Natural killer cell (primary cell): ENCODE data around the gene NPM3. TPM values are rescaled to one million over a fixed set of nuclear protein-coding genes. Genes with fewer than 3 reads are reported as not detected.

Experiments
- ATAC-seq, 3 donors: fragments of 150-1000 bp in 2 of 3; fragments of 200-7000 bp in 1 of 3; cut with Tn5 transposase; 1 replicate in 1 of 3; 2 replicates in 2 of 3; pipeline ENCODE4 v1.10.0; 2021; ENCODE audit warnings: mild to moderate bottlenecking in 2 of 3, moderate library complexity in 2 of 3
- DNase-seq, 2 donors: peaks; one replicate each; pipeline versions ENCODE4 v3.0.0 to v3.0.0-alpha.2; 2013 to 2021; ENCODE audit warnings: mixed read lengths in 1 of 2
- H3K27ac ChIP-seq: one replicate; pipeline ENCODE4 v1.5.1; 2013; ENCODE audit warnings: mild to moderate bottlenecking, low read length
- H3K27me3 ChIP-seq: one replicate; pipeline ENCODE4 v1.6.1; 2013; ENCODE audit warnings: low read length; ENCODE audit not compliant: control insufficient read depth, insufficient read depth
- H3K36me3 ChIP-seq: one replicate; pipeline ENCODE4 v1.6.1; 2013; ENCODE audit warnings: low read length; ENCODE audit not compliant: control insufficient read depth, insufficient read depth
- H3K4me1 ChIP-seq: one replicate; pipeline ENCODE4 v1.6.1; 2013; ENCODE audit warnings: low read length; ENCODE audit not compliant: control insufficient read depth, insufficient read depth
- H3K4me3 ChIP-seq: one replicate; pipeline ENCODE4 v1.5.1; 2013; ENCODE audit warnings: low read length
- H3K9me3 ChIP-seq: one replicate; pipeline ENCODE4 v1.6.1; 2013; ENCODE audit warnings: low read length; ENCODE audit not compliant: control insufficient read depth, insufficient read depth
- H3K27ac Mint-ChIP-seq, 2 donors: one replicate each; pipeline ENCODE4 v1.8.0; 2022; ENCODE audit warnings: mild to moderate bottlenecking in 2 of 2, mixed read lengths in 2 of 2, moderate library complexity in 1 of 2
- H3K27me3 Mint-ChIP-seq, 2 donors: one replicate each; pipeline ENCODE4 v1.8.0; 2022; ENCODE audit warnings: low read depth in 2 of 2, mixed read lengths in 2 of 2
- H3K36me3 Mint-ChIP-seq: one replicate; pipeline ENCODE4 v1.8.0; 2022; ENCODE audit warnings: mixed read lengths
- H3K4me1 Mint-ChIP-seq, 2 donors: one replicate each; pipeline ENCODE4 v1.8.0; 2022; ENCODE audit warnings: mixed read lengths in 2 of 2
- H3K4me3 Mint-ChIP-seq: one replicate; pipeline ENCODE4 v1.8.0; 2022; ENCODE audit warnings: mild to moderate bottlenecking, moderate library complexity, mixed read lengths
- H3K9me3 Mint-ChIP-seq, 2 donors: one replicate each; pipeline ENCODE4 v1.8.0; 2022; ENCODE audit warnings: mixed read lengths in 2 of 2
- CTCF ChIP-seq: fragments of 200-600 bp; IDR thresholded peaks from one replicate; pipeline ENCODE4 v1.8.0; 2022; ENCODE audit warnings: antibody characterized with exemption
- whole genome bisulfite sequencing: methylation state at CpG from one replicate; pipeline ENCODE4 v1.1.7; 2013; ENCODE audit warnings: missing lambda C conversion rate; ENCODE audit not compliant: insufficient coverage; 5-methylcytosine and 5-hydroxymethylcytosine counted together
- intact Hi-C: fragments of 100-400 bp; cut with micrococcal nuclease; formaldehyde crosslinking; loops from one replicate; pipeline ENCODE4 v1.14.2; 2022
- total RNA-seq, 4 donors: library from RNA; stranded (reverse); fragments of 120-200 nt in 1 of 4; gene quantifications; one replicate each; pipeline versions ENCODE4 v1.2.3 to v1.2.4, GENCODE V29; 2013 to 2022

The NPM3 gene
- total RNA-seq, 3 donors from 2014 or later (not counting 1 experiment from before 2014, with no cell fraction given) = 8.2 to 9.0 (median 8.5) TPM

GRCh38 chr10:101749047-101750016 lies 33.9 kb downstream of the NPM3 start:
- H3K4me1 ChIP-seq = no peaks in the 10 kb centered on the region
- H3K36me3 ChIP-seq = no peaks in the 10 kb centered on the region
- H3K4me1 Mint-ChIP-seq = no peaks in the 10 kb centered on the region
- H3K27ac Mint-ChIP-seq = no peak overlapping the region
- H3K27ac ChIP-seq = no peak overlapping the region
- 91% methylated on average over 19 of the region's 19 CpGs for WGBS
- H3K36me3 Mint-ChIP-seq = no peaks in the 10 kb centered on the region
- H3K4me3 ChIP-seq = no peak overlapping the region
- H3K27me3 ChIP-seq = peaks cover 3% of the 10 kb centered on the region
- intact Hi-C loops = no loop called here
- no peak for ATAC-seq
- no peak for DNase-seq
- no peaks in the 10 kb centered on the region for H3K9me3 Mint-ChIP-seq
- H3K9me3 ChIP-seq = no peaks in the 10 kb centered on the region
- H3K27me3 Mint-ChIP-seq = peaks cover 13 to 22% of the 10 kb centered on the region in 2 donors
- TF ChIP-seq CTCF = no peak
- no peak overlapping the region for H3K4me3 Mint-ChIP-seq

- H3K27ac ChIP-seq = no peak overlapping the region
- no peak for DNase-seq
- H3K9me3 Mint-ChIP-seq = no peaks in the 10 kb centered on the region
- ATAC-seq = no peak
- no peaks in the 10 kb centered on the region for H3K36me3 Mint-ChIP-seq
- intact Hi-C loops = no loop called here
- H3K36me3 ChIP-seq = no peaks in the 10 kb centered on the region
- no peaks in the 10 kb centered on the region for H3K9me3 ChIP-seq
- no peak overlapping the region for H3K4me3 ChIP-seq
- no peak for TF ChIP-seq CTCF
- H3K27me3 ChIP-seq = peaks cover 3% of the 10 kb centered on the region
- no peaks in the 10 kb centered on the region for H3K4me1 ChIP-seq
- H3K27me3 Mint-ChIP-seq = peaks cover 9 to 20% of the 10 kb centered on the region in 2 donors
- H3K27ac Mint-ChIP-seq = no peak overlapping the region
- H3K4me3 Mint-ChIP-seq = no peak overlapping the region
- H3K4me1 Mint-ChIP-seq = no peaks in the 10 kb centered on the region
- 87% methylated on average over 3 of the region's 3 CpGs for WGBS
Measured at GRCh38 chr10:101748496-101748895, 34.8 kb downstream of the NPM3 start.

- H3K9me3 Mint-ChIP-seq = no peaks in the 10 kb centered on the region
Measured at GRCh38 chr10:101745074-101745696, 38.1 kb downstream of the NPM3 start.

More at GRCh38 chr10:101745074-101745696, 38.1 kb downstream of the NPM3 start:
- Histone ChIP-seq H3K4me1 (no peaks in the 10 kb centered on the region), H3K9me3 (no peaks in the 10 kb centered on the region), H3K27ac (no peak overlapping the region), H3K4me3 (no peak overlapping the region), H3K36me3 (no peaks in the 10 kb centered on the region), H3K27me3 (no peaks in the 10 kb centered on the region)
- intact Hi-C loops = no loop called here
- H3K36me3 Mint-ChIP-seq = no peaks in the 10 kb centered on the region
- H3K4me3 Mint-ChIP-seq = no peak overlapping the region
- DNase-seq (no peak), ATAC-seq (no peak)
- peaks cover 19 to 28% of the 10 kb centered on the region in 2 donors for H3K27me3 Mint-ChIP-seq
- TF ChIP-seq CTCF = no peak
- no peaks in the 10 kb centered on the region for H3K4me1 Mint-ChIP-seq
- H3K27ac Mint-ChIP-seq = no peak overlapping the region
- WGBS = 80% methylated on average over 9 of the region's 9 CpGs
